Upper lobe of left lung (tissue), 6 donors: Measurements from ENCODE around the gene HOXA2. TPM values are rescaled to one million over a fixed set of nuclear protein-coding genes. Genes with fewer than 3 reads are reported as not detected.

Experiments
- ATAC-seq, 2 donors: fragments of 200-7000 bp; cut with Tn5 transposase; one replicate each; pipeline ENCODE4 v1.9.1; 2022; ENCODE audit warnings: mild to moderate bottlenecking in 2 of 2, moderate library complexity in 2 of 2; ENCODE audit not compliant: low FRiP score in 2 of 2
- DNase-seq, 2 donors: peaks; one replicate each; pipeline ENCODE4 v3.0.0-alpha.2; 2019 to 2020
- H3K27ac ChIP-seq, 4 donors: fragments of 200-600 bp; sonication (generic); one replicate each; pipeline ENCODE4 v1.5.1; 2016 to 2019
- H3K27me3 ChIP-seq, 4 donors: fragments of 200-600 bp; sonication (generic); one replicate each; pipeline ENCODE4 v1.5.1; 2017 to 2019
- H3K36me3 ChIP-seq, 4 donors: fragments of 200-600 bp; sonication (generic); one replicate each; pipeline ENCODE4 v1.5.1; 2016 to 2019
- H3K4me1 ChIP-seq, 4 donors: fragments of 200-600 bp; sonication (generic); one replicate each; pipeline ENCODE4 v1.5.1; 2018 to 2019
- H3K4me3 ChIP-seq, 4 donors: fragments of 200-600 bp; sonication (generic); one replicate each; pipeline ENCODE4 v1.5.1; 2017 to 2019; ENCODE audit warnings: mild to moderate bottlenecking in 2 of 4, moderate library complexity in 1 of 4
- H3K9me3 ChIP-seq, 4 donors: fragments of 200-600 bp; sonication (generic); one replicate each; pipeline ENCODE4 v1.5.1; 2018 to 2019
- CTCF ChIP-seq, 6 experiments: fragments of 450-650 bp in 4 of 6; fragments of 200-600 bp in 2 of 6; sonication (generic) in 2 of 6; IDR thresholded peaks; one replicate each; pipeline ENCODE4 v1.5.1; 2016 to 2019; ENCODE audit warnings: antibody characterized with exemption in 6 of 6
- EP300 ChIP-seq, 4 donors: sonication (generic); formaldehyde crosslinking; IDR thresholded peaks; one replicate each; pipeline ENCODE4 v1.5.1; 2017; ENCODE audit warnings: antibody characterized with exemption in 4 of 4, control low read depth in 2 of 4
- POLR2A ChIP-seq, 4 donors: fragments of 450-650 bp; IDR thresholded peaks; one replicate each; pipeline ENCODE4 v1.5.1; 2016 to 2017; ENCODE audit warnings: antibody characterized with exemption in 4 of 4, mild to moderate bottlenecking in 2 of 4
- POLR2AphosphoS5 ChIP-seq, 2 donors: sonication (generic); formaldehyde crosslinking; IDR thresholded peaks; one replicate each; pipeline ENCODE4 v1.5.1; 2017; ENCODE audit warnings: antibody characterized with exemption in 2 of 2
- WGBS, 2 donors: methylation state at CpG; one replicate each; pipeline ENCODE4 v1.1.5; 2017 to 2018; 5-methylcytosine and 5-hydroxymethylcytosine counted together
- small RNA-seq, 4 donors: library from RNA; depleted of rRNA; stranded (forward); fragments of <200 nt; gene quantifications; one replicate each; pipeline ENCODE3, GENCODE V24; 2016
- total RNA-seq, 6 donors: library from RNA; depleted of rRNA in 4 of 6; stranded (reverse); fragments of >200 nt in 4 of 6; gene quantifications; one replicate each; pipeline versions ENCODE4 v1.1.0 to v1.2.1, GENCODE V29; 2016 to 2021
- donor health status: DM: no; HTN: no; CAD: no; lungs with moderate emphysema.
- donor health status: DM: no; HTN: yes; CAD: no; lungs with severe emphysema.

HOXA2 gene
- total RNA-seq, 6 donors from 2014 or later, result 0.30 to 3.0 (median 0.86) TPM; not detected in 1

GRCh38 chr7:27051451-27051850 lies 51.0 kb downstream of the HOXA2 start:
- no peaks in the 10 kb centered on the region for H3K27me3 ChIP-seq
- H3K27ac ChIP-seq, result no peak overlapping the region
- H3K4me3 ChIP-seq, result no peak overlapping the region
- WGBS, 2 donors, result 92 to 93% methylated on average over 4 of the region's 4 CpGs
- no peaks in the 10 kb centered on the region for H3K9me3 ChIP-seq
- ATAC-seq, result no peak
- no peak for DNase-seq
- no peak for TF ChIP-seq POLR2AphosphoS5 (IDR thresholded peaks at IDR 0.05)
- no peak for TF ChIP-seq CTCF (IDR thresholded peaks at IDR 0.05)
- TF ChIP-seq POLR2A (IDR thresholded peaks at IDR 0.05), result no peak
- no peak for TF ChIP-seq EP300 (IDR thresholded peaks at IDR 0.05)
- H3K36me3 ChIP-seq, result no peaks in the 10 kb centered on the region
- no peaks in the 10 kb centered on the region for H3K4me1 ChIP-seq

Small RNA genes lying within 50 kb of the gene (small RNA-seq; reads per million reads assigned to genes)
- gene AC004080.5, result 0 reads per million in 4 donors
- gene RF01977, result 0 reads per million in 4 donors

Other genes with a start within 250 kb of the HOXA2 start
- 10 to 100 TPM; 21.7 to 57.2 (median 32.6) TPM for gene SKAP2, start 238.1 kb downstream of the HOXA2 start, total RNA-seq
- 1 to 10 TPM in 1 of 6 donors, under 1 TPM in 2, not detected in 3; 0.46 to 2.1 (median 0.64) TPM for gene HOXA1, start 6.7 kb downstream of the HOXA2 start, total RNA-seq
- 10 to 100 TPM in 1 of 6 donors, 1 to 10 TPM in 5; 1.5 to 10.5 (median 6.2) TPM for gene HOXA4, start 28.1 kb upstream of the HOXA2 start, total RNA-seq
- 10 to 100 TPM in 5 of 6 donors, 1 to 10 TPM in 1; 7.8 to 79.9 (median 16.9) TPM for gene HOXA5, start 41.0 kb upstream of the HOXA2 start, total RNA-seq
- gene HOXA6, start 45.1 kb upstream of the HOXA2 start, total RNA-seq, result 1 to 10 TPM in 4 of 6 donors, under 1 TPM in 1, not detected in 1; 0.61 to 8.4 (median 4.0) TPM
- 10 to 100 TPM in 1 of 6 donors, 1 to 10 TPM in 3, under 1 TPM in 2; 0.20 to 11.4 (median 3.5) TPM for gene HOXA3, start 49.9 kb upstream of the HOXA2 start, total RNA-seq
- gene HOXA7, start 54.0 kb upstream of the HOXA2 start, total RNA-seq, result 1 to 10 TPM in 3 of 6 donors, under 1 TPM in 1, not detected in 2; 0.46 to 3.3 (median 2.5) TPM
- 1 to 10 TPM in 2 of 6 donors, under 1 TPM in 3, not detected in 1; 0.30 to 6.1 (median 0.49) TPM for gene HOXA9, start 62.9 kb upstream of the HOXA2 start, total RNA-seq
- gene HOXA10, start 71.6 kb upstream of the HOXA2 start, total RNA-seq, result under 1 TPM in 2 of 6 donors, not detected in 4; 0.15 to 0.24 TPM
- gene HOXA11, start 82.5 kb upstream of the HOXA2 start, total RNA-seq, result not detected
- gene HOXA13, start 97.4 kb upstream of the HOXA2 start, total RNA-seq, result not detected
- not detected for gene EVX1, start 140.1 kb upstream of the HOXA2 start, total RNA-seq